Activated effector memory CD4-positive, alpha-beta T cell treated with anti-CD3 and anti-CD28 coated beads, Interleukin-2, amount 50 U/mL, for 16 hours (primary cell): Measurements from ENCODE around the gene ABCB6.

Experiments
- DNase-seq: peaks from one replicate; pipeline ENCODE4 v3.0.0-alpha.2; 2020

Gene ABCB6

GRCh38 chr2:219245148-219245898 lies 26.6 kb upstream of the ABCB6 start, which contains the start of the genes GLB1L and STK16:
Gene GLB1L, minus strand, starts transcription at chr2:219245444. Its CDS starts 1,871 bp downstream, at chr2:219243573.
Gene STK16, plus strand, starts transcription at chr2:219245479. Its CDS starts 521 bp downstream, at chr2:219246000.
- DNase-seq, result peak; percentile 97

DNA sequence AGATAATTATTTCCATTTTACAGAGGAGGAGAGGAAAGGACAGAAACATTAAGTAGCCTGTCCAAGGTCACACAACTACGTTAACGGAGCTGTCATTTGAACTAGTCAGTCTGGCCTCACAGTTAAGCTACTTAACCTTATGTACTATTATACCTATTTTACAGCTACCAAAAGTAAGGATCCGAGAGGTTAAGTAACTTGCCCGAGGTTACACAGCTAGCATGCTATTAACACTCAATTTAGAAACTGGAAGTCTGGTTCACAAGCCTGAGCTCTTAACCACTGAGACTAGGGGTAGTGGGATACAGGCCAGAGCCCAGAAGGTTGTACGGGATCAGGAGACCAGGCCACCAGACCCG lies 26.0 kb upstream of the ABCB6 start:
- no peak for DNase-seq

DNA sequence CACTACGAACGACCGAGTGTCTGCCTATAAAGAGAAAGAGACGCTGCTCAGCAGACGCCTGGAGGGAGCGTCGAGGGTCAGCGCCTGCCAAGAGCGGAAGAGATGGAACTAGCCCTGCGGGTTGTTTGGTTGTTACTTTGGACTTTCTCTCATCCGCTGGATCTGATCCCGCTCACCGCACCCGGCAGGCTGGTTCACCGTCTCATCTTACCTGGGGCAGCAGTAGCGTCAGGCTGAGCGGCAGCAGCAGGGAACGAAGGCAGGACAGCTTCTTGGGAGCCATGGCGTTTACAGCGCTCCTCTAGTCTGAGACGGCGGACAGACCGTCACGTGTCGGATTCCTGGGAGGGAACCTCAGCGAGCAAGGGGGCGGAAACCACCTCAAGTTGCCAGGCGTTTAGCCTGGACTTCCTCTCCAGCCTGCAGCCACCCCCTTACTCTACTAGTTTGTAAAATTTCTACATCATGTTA lies 24.6 kb upstream of the ABCB6 start:
- DNase-seq, result no peak

DNA sequence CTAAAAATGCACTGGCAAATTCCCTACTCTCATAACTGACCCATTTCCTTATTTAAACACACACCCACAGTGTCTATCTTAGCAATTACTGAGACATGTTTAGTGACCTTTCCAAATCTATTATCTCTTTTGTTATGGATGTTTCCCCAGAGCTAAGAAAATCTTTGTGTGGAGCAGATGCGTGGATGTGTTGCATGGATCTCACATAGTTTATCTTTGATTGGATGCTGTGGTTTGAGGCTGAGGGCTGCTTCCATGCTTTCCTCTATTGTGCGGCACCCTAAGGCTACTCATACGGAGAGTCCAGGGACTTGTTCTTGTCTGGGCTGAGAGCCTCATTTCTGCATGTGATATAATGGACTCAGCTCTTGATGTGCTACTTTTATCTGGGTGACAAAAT lies 15.6 kb upstream of the ABCB6 start:
- no peak for DNase-seq

DNA sequence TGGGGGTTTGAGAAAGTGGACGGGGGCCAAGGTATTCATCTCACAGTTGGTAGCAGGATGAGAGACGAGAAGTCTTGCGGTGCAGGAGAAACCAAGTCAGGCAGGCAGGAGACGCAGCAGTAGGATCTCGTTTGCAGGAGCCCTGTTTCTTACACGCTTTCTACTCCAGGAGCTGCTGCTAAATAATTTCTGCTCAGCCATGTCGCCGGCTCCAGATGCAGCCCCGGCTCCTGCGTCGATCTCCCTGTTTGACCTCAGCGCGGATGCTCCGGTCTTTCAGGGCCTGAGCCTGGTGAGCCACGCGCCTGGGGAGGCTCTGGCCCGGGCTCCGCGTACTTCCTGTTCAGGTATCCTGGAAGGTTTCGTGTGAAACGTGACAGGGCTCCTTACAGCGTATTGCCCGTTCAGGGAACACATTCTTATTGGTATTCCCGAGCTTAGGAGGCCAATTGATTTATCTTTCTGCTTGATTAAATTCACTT lies 11.3 kb upstream of the ABCB6 start:
- peak; percentile 82 for DNase-seq

DNA sequence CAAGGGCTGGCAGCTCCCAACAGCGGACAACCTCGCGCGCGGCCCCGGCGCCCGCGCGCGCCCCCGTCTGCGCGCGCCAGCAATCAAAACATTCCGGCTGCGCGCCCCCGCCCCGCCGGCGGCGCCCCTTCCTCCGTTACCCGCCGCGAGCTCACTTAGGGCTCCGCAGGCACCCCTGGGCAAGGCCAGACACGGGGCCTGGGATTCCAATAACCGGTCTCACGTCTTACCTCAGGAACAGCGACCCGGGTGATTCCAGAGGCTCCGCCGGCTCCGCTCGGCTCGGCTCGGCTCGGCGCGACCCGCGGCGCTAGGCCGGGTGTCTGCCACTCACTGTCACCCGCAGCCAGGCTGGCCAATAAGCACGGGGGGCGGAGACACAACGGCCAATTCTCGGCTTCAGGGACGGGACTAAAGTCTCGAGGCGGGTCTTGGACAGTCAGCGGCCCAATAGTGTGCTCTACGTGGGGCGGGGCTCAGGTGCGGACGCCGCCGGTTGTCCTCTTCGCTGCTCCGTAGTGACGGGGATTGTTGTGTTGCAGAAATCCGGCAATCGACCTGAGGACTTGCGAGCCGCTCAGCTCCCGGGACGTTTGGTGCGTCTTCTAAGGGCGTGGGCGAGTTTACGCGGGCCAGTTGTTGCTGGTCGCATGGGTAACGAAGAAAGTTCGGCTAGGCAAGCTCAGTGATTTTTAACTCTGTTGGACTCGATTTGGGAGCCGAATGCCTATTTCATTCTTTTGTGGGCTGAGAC lies 10.7 kb upstream of the ABCB6 start, which contains the start of the genes ANKZF1 and ATG9A:
Gene ANKZF1 (plus strand): TSS at position 502 of the 754 bp plus-strand sequence. CDS start 452 bp downstream, outside the sequence.
Gene ATG9A (minus strand): TSS at position 332 of the 754 bp plus-strand sequence. CDS start 1,612 bp downstream, outside the sequence.
- peak; percentile 100 for DNase-seq

- DNase-seq, result no peak
These were observed 10.2 kb upstream of the ABCB6 start for GRCh38 chr2:219228911-219229304.

DNA sequence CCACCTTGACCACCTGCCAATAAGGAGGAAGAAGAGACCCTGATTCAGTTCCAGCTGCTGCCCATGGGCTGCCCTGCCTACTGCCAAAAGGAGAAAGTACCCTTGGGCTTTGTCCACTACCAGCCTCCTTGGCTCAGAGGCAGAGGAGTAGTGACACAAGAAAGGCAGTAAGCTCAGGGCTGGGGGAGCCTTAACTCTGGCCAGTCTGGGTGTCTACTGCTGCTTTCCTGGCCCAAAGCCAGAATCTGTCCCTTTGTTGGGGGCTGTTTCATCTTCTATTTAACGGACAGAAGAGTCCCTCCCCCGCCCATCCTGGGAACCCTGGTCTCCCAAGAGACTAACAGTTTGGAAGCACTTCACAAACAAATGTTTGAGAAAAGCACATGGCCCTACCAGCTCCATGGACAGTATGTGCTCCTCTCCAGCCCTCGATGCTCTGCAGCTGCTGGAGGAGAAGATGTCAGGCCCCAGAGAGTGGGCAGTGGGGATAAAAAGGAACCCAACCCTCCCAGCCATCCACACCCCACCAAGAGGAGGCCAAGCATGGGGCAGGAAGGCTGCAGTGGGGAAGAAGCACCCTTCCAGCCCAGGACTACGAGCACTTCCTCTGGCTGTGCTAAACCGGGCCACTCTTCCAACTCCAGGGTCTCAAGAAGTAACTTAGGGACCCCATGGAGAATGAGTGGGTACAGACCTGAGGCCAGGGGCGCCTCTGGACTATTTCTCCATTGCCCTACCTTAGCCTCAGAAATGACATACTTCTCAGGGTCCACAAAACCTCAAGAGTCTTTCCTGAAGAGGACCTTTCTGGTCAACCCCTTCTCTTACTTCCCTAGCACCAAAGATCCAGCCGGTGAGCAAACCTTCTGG lies 9.5 kb upstream of the ABCB6 start:
- DNase-seq, result no peak

- no peak for DNase-seq
These were observed 6.6 kb upstream of the ABCB6 start for GRCh38 chr2:219225350-219225749.

DNA sequence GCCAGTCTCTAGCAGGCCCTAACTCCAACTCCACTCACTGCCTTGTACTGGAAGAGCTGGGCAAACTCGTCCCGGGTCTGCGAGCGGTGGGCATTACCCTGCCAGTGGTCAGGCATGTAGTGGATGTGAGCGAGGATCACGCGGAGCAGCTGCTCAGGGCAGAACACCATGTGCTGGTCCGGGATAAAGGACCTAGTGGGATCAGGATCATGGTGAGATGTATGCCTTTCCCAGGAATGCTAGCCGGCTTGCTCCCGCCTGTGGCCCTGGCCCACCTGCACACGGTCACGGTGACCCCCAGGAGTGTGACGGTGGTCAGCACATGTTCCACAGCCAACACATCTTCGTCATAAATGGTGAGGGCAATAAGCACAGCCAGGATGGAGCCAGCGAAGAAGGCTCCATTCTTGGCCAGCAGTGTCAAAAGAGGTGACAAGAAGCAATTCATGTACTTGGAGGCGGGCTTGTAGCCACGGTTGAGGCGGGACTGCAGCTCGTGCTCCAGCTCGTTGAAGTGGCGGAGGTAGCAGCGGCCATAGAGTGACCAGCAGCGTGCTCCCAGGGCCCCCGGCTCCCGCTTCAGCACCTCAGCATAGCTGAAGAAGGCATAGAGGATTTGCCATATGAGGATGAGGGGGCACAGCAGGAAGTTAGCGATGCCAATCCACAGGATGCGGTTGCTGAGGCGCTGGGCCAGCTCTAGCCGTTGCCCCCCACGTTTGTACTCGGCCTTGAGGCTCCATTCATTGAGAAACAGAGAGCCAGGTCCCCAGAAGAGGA lies 5.3 kb upstream of the ABCB6 start:
- no peak for DNase-seq

GRCh38 chr2:219221957-219222518 lies 3.3 kb upstream of the ABCB6 start:
- no peak for DNase-seq

- no peak for DNase-seq
These were observed 2.1 kb upstream of the ABCB6 start for GRCh38 chr2:219220652-219221402.

GRCh38 chr2:219219784-219220532 lies 1.2 kb upstream of the ABCB6 start:
- DNase-seq, result no peak

GRCh38 chr2:219218217-219218731 lies 484 bp downstream of the ABCB6 start:
- DNase-seq, result no peak

- no peak for DNase-seq
These were observed 2.2 kb downstream of the ABCB6 start for GRCh38 chr2:219216535-219216915.

GRCh38 chr2:219215871-219216534 lies 2.8 kb downstream of the ABCB6 start:
- no peak for DNase-seq

DNA sequence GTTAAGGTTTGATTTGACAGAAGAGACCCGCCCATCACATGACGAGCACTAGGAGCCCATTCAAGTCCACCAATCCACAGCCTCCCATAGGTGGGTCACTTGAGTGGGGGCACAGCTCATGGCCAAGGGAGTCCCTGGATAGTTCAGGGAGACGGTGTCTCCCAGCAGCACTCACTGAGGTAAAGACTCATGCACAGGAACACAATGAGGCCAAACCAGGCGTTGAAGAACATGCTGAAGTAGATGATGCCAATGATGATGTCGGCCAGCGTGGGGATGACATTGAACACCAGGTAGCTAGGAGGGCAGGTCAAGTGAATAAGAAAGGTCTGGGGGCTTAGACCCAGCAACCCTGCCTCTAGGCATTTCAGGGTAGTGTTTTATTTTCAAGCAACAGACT lies 4.0 kb downstream of the ABCB6 start:
- DNase-seq, result no peak

DNA sequence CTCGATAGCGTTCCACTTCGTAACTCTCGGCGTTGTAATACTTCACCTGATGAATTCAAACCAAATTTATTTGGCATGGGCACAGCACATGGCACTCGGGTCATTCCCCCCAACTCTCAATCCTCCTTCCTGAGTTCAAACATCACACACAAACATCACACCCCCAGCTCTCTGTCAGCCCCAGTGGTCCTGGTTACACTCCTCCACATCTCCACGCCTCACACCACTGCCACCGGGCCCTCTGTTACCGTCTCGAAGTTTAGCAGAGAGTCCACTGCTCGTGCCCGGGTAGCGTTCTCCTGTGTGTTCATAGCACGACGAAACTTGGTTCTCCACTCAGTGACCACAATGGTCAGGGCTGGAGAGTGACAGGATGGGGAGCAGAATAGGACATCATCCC lies 4.6 kb downstream of the ABCB6 start:
- DNase-seq, result no peak

GRCh38 chr2:219213486-219214071 lies 5.2 kb downstream of the ABCB6 start:
- no peak for DNase-seq
